Skin epidermis (tissue), 12 donors: ENCODE data around the gene RIMOC1.
"Not testable (repeated sequence)": the region's sequence is repeated elsewhere in the genome, so short reads cannot be mapped to it uniquely, and the experiment has no call there.

Experiments used
- H3K27ac ChIP-seq, 21 experiments: fragments of 200-600 bp; sonication (generic) in 11 of 21; one replicate each; pipeline ENCODE4 v1.5.0; 2020; ENCODE audit warnings: mild to moderate bottlenecking in 3 of 21, inconsistent platforms in 2 of 21, moderate library complexity in 2 of 21
- H3K4me3 ChIP-seq, 7 experiments: fragments of 200-600 bp; sonication (generic) in 2 of 7; one replicate each; pipeline ENCODE4 v1.5.0; 2020; ENCODE audit warnings: inconsistent platforms in 2 of 7, mild to moderate bottlenecking in 2 of 7, moderate library complexity in 1 of 7

Gene RIMOC1

GRCh38 chr5:41945332-41945955 lies 41.3 kb downstream of the RIMOC1 start:
- not testable (repeated sequence) for H3K4me3 ChIP-seq

DNA sequence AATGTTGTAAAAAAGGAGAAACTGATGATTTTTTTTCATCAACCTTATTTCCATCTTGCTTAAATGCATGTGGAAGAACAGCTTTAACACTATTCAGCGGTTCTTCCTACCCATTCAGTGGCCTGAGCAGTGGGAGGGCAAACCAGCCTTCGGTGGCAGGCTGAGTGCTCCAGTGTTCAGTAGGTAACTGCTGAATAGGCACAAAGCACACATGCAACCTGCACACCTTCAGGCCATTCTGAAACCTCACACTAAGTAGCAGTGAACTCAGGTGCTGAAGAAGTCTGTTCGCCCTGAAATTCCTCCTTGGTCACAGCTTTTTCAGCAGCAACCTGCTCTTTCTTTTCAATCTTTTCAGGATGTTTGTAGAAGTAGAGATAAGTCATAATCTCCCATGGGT lies 47.1 kb downstream of the RIMOC1 start:
- Histone ChIP-seq H3K27ac (no peak overlapping the region), H3K4me3 (no peak overlapping the region)

More at GRCh38 chr5:41945332-41945955, 41.3 kb downstream of the RIMOC1 start:
- H3K27ac ChIP-seq: not testable (repeated sequence)
